ENCODE measurements around the gene RREB1.

DNA sequence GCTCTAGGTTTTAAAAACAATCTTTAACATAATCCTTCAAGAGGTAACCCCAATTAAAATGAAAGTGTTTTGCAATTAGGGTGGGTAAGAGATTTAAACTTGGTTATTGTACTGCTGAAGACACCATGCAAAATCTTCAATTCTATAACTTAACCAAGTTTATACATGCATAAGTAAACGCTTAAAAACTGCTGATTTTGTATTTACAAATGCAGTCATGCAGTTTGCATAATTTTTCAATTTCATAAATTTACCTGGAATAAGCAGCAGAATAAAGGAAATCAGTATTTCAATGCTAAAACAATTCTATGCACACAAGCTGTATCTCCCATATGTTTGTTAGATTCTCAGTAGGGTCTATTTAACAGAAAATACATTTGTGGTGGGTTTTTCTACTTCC is 182.3 kb downstream of the RREB1 start:
- no peak for TF ChIP-seq TAF1 (IDR thresholded peaks at IDR 0.05; ENCODE audit: low read depth)
- TF ChIP-seq, protein P1, sequence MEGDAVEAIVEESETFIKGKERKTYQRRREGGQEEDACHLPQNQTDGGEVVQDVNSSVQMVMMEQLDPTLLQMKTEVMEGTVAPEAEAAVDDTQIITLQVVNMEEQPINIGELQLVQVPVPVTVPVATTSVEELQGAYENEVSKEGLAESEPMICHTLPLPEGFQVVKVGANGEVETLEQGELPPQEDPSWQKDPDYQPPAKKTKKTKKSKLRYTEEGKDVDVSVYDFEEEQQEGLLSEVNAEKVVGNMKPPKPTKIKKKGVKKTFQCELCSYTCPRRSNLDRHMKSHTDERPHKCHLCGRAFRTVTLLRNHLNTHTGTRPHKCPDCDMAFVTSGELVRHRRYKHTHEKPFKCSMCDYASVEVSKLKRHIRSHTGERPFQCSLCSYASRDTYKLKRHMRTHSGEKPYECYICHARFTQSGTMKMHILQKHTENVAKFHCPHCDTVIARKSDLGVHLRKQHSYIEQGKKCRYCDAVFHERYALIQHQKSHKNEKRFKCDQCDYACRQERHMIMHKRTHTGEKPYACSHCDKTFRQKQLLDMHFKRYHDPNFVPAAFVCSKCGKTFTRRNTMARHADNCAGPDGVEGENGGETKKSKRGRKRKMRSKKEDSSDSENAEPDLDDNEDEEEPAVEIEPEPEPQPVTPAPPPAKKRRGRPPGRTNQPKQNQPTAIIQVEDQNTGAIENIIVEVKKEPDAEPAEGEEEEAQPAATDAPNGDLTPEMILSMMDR (IDR thresholded peaks at IDR 0.05; ENCODE audit: poor library complexity, severe bottlenecking): no peak
- TF ChIP-seq, protein P2, sequence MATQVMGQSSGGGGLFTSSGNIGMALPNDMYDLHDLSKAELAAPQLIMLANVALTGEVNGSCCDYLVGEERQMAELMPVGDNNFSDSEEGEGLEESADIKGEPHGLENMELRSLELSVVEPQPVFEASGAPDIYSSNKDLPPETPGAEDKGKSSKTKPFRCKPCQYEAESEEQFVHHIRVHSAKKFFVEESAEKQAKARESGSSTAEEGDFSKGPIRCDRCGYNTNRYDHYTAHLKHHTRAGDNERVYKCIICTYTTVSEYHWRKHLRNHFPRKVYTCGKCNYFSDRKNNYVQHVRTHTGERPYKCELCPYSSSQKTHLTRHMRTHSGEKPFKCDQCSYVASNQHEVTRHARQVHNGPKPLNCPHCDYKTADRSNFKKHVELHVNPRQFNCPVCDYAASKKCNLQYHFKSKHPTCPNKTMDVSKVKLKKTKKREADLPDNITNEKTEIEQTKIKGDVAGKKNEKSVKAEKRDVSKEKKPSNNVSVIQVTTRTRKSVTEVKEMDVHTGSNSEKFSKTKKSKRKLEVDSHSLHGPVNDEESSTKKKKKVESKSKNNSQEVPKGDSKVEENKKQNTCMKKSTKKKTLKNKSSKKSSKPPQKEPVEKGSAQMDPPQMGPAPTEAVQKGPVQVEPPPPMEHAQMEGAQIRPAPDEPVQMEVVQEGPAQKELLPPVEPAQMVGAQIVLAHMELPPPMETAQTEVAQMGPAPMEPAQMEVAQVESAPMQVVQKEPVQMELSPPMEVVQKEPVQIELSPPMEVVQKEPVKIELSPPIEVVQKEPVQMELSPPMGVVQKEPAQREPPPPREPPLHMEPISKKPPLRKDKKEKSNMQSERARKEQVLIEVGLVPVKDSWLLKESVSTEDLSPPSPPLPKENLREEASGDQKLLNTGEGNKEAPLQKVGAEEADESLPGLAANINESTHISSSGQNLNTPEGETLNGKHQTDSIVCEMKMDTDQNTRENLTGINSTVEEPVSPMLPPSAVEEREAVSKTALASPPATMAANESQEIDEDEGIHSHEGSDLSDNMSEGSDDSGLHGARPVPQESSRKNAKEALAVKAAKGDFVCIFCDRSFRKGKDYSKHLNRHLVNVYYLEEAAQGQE (IDR thresholded peaks at IDR 0.05; ENCODE audit: borderline replicate concordance): no peak
- no peak for TF ChIP-seq EP300 (conservative IDR thresholded peaks at IDR 0.05; ENCODE audit: poor library complexity, severe bottlenecking)
- no peak for TF ChIP-seq POLR2AphosphoS5 (IDR thresholded peaks at IDR 0.05)
- no peak for TF ChIP-seq RAD21 (conservative IDR thresholded peaks at IDR 0.05)
